ENCODE data around the gene OSCAR. TPM values are rescaled to one million over a fixed set of nuclear protein-coding genes. Genes with fewer than 3 reads are reported as not detected.

The OSCAR gene
- total and polyA plus RNA-seq, 2 of the 13 experiments (the other 11 are each of a cell fraction or from before 2014, with no cell fraction given), result 1.9 TPM; not detected in 1

- TF ChIP-seq ELK4 (CRISPR knock-in tag; IDR thresholded peaks at IDR 0.05; ENCODE audit: borderline replicate concordance) (no peak), ZGPAT (CRISPR knock-in tag; IDR thresholded peaks at IDR 0.05) (peak; percentile 59; the same call in 1 of the 2 replicates), SNAPC2 (CRISPR knock-in tag; IDR thresholded peaks at IDR 0.05) (no peak), SMAD1 (CRISPR knock-in tag; IDR thresholded peaks at IDR 0.05; ENCODE audit: borderline replicate concordance, low read depth) (peak; percentile 47; the same call in 1 of the 2 replicates), SUZ12 (IDR thresholded peaks at IDR 0.05; ENCODE audit: low read depth, low read length) (peak; percentile 90), RAD21 (CRISPR knock-in tag; IDR thresholded peaks at IDR 0.05) (no peak), GRHL1 (CRISPR knock-in tag; conservative IDR thresholded peaks at IDR 0.05) (no peak), ZBTB20 (CRISPR knock-in tag; IDR thresholded peaks at IDR 0.05; ENCODE audit: borderline replicate concordance, low read depth) (no peak), ZBTB26 (CRISPR knock-in tag; IDR thresholded peaks at IDR 0.05; ENCODE audit: borderline replicate concordance) (no peak; the same call in 1 of the 2 replicates), EHMT2 (IDR thresholded peaks at IDR 0.05; ENCODE audit: borderline replicate concordance, low read depth, low read length) (no peak), SRSF9 (IDR thresholded peaks at IDR 0.05; ENCODE audit: borderline replicate concordance, insufficient read depth, low read depth, low read length, poor library complexity, severe bottlenecking) (no peak), POLR2A (IDR thresholded peaks at IDR 0.05; ENCODE audit: insufficient read depth in 1 of 2, low read depth in 2 of 2, low read length in 2 of 2) (peak; percentile 44 to 87; a peak in 3 of 4 replicates), ZNF224 (CRISPR knock-in tag; IDR thresholded peaks at IDR 0.05) (no peak), ZNF512 (CRISPR knock-in tag; IDR thresholded peaks at IDR 0.05) (no peak), SNAPC5 (CRISPR knock-in tag; IDR thresholded peaks at IDR 0.05; ENCODE audit: borderline replicate concordance) (no peak), E2F5 (CRISPR knock-in tag; conservative IDR thresholded peaks at IDR 0.05) (peak; percentile 53; the same call in 1 of the 2 replicates), ZNF740 (CRISPR knock-in tag; IDR thresholded peaks at IDR 0.05) (no peak)
These were observed 2.0 kb upstream of the OSCAR start, which contains the start of gene NDUFA3 (continued) for GRCh38 chr19:54102421-54103169.
